GM23248 (cell line): Measurements from ENCODE around the gene VEZT.

ENCODE experiments used
- EZH2 ChIP-seq: fragments of 200-600 bp; sonication (generic); IDR thresholded peaks from 2 replicates; pipeline ENCODE4 v1.6.1; 2018; ENCODE audit warnings: antibody characterized with exemption, mild to moderate bottlenecking; ENCODE audit not compliant: insufficient read depth, poor library complexity, severe bottlenecking
- EZH2phosphoT487 ChIP-seq: fragments of 200-600 bp; sonication (generic); IDR thresholded peaks from 2 replicates; pipeline ENCODE4 v1.6.1; 2018; ENCODE audit warnings: antibody characterized with exemption, moderate library complexity, mild to moderate bottlenecking, low read depth; ENCODE audit not compliant: insufficient read depth

GRCh38 chr12:95271465-95271864, 53.9 kb downstream of the VEZT start:
- TF ChIP-seq EZH2 (no peak), EZH2phosphoT487 (no peak)
